HepG2 (cell line): Measurements from ENCODE around the gene SHANK3. TPM values are rescaled to one million over a fixed set of nuclear protein-coding genes. Genes with fewer than 3 reads are reported as not detected.
"Not testable (repeated sequence)": the region's sequence is repeated elsewhere in the genome, so short reads cannot be mapped to it uniquely, and the experiment has no call there.

Experiments used
- ATF7 ChIP-seq, 2 experiments: fragments of 450-650 bp in 1 of 2; sonication (generic) in 1 of 2; formaldehyde crosslinking in 1 of 2; IDR thresholded peaks; 2 replicates each; pipeline versions ENCODE4 v1.4.0 to v1.6.1; 2016 to 2020; ENCODE audit warnings: antibody characterized with exemption in 1 of 2, mild to moderate bottlenecking in 1 of 2, missing genetic modification reagents in 1 of 2
- HDAC1 ChIP-seq: sonication (generic); formaldehyde crosslinking; IDR thresholded peaks from 2 replicates; pipeline ENCODE4 v1.5.1; 2020; ENCODE audit warnings: mild to moderate bottlenecking, missing genetic modification reagents
- HMG20B ChIP-seq: conservative IDR thresholded peaks from 2 replicates; pipeline ENCODE4 v1.6.1; 2016; ENCODE audit warnings: missing genetic modification reagents, missing compliant biosample characterization
- POGZ ChIP-seq: sonication (generic); formaldehyde crosslinking; IDR thresholded peaks from 2 replicates; pipeline ENCODE4 v1.4.0; 2020; ENCODE audit warnings: mild to moderate bottlenecking, missing genetic modification reagents
- PPARG ChIP-seq: conservative IDR thresholded peaks from 2 replicates; pipeline ENCODE4 v1.6.1; 2016; ENCODE audit warnings: missing biosample characterization, missing genetic modification reagents
- RXRB ChIP-seq: IDR thresholded peaks from 2 replicates; pipeline ENCODE4 v1.6.1; 2016; ENCODE audit warnings: borderline replicate concordance, missing genetic modification reagents, missing compliant biosample characterization
- SAP130 ChIP-seq: IDR thresholded peaks from 2 replicates; pipeline ENCODE4 v1.6.1; 2016; ENCODE audit warnings: low read depth
- SKI ChIP-seq: fragments of 450-650 bp; IDR thresholded peaks from one replicate; pipeline ENCODE4 v1.6.1; 2018; ENCODE audit warnings: mild to moderate bottlenecking; ENCODE audit not compliant: partially characterized antibody
- SOX5 ChIP-seq: IDR thresholded peaks from 2 replicates; pipeline ENCODE4 v1.6.1; 2016; ENCODE audit warnings: borderline replicate concordance
- ZNF331 ChIP-seq: sonication (generic); formaldehyde crosslinking; IDR thresholded peaks from 2 replicates; pipeline ENCODE4 v1.4.0; 2020; ENCODE audit warnings: missing genetic modification reagents
- polyA plus RNA-seq, 8 experiments: library from polyadenylated mRNA; depleted of rRNA in 3 of 8; stranded (reverse) in 7 of 8; unstranded in 1 of 8; fragments of >200 nt; fragmentation: Illumina TruSeq in 4 of 8; extraction: Trizol in 4 of 8; gene quantifications; 2 replicates each; pipeline versions ENCODE4 v1.2.1 to v1.2.3, GENCODE V29; 2011 to 2016; ENCODE audit warnings: low read depth in 4 of 8, missing spikeins in 1 of 8, mixed read lengths in 1 of 8; ENCODE audit not compliant: insufficient read depth in 1 of 8
- total RNA-seq, 5 experiments: library from RNA; depleted of rRNA; stranded (reverse); fragments of >200 nt; fragmentation: Illumina TruSeq; extraction: Trizol; gene quantifications; 2 replicates each; pipeline ENCODE4 v1.2.3, GENCODE V29; 2016; ENCODE audit warnings: low read depth in 1 of 5
- TF ChIP-seq, protein P1 (sequence below): sonication (generic); formaldehyde crosslinking; IDR thresholded peaks from 2 replicates; pipeline ENCODE4 v1.5.1; 2020; ENCODE audit warnings: mild to moderate bottlenecking, missing genetic modification reagents, moderate library complexity
- TF ChIP-seq, protein P2 (sequence below): sonication (generic); formaldehyde crosslinking; IDR thresholded peaks from 2 replicates; pipeline ENCODE4 v1.4.0; 2020; ENCODE audit warnings: missing genetic modification reagents, borderline replicate concordance
- TF ChIP-seq, protein P3 (sequence below): sonication (generic); formaldehyde crosslinking; IDR thresholded peaks from 2 replicates; pipeline ENCODE4 v1.4.0; 2020; ENCODE audit warnings: missing genetic modification reagents
- TF ChIP-seq, protein P4 (sequence below): sonication (generic); formaldehyde crosslinking; IDR thresholded peaks from 2 replicates; pipeline ENCODE4 v1.4.0; 2020; ENCODE audit warnings: mild to moderate bottlenecking, missing genetic modification reagents, borderline replicate concordance
- TF ChIP-seq, protein P5 (sequence below): sonication (generic); formaldehyde crosslinking; IDR thresholded peaks from 2 replicates; pipeline ENCODE4 v1.5.0; 2020; ENCODE audit warnings: mild to moderate bottlenecking, missing genetic modification reagents

SHANK3 gene
- total and polyA plus RNA-seq, 2 of the 13 experiments (the other 11 are each of a cell fraction or from before 2014, with no cell fraction given) = 2.9 to 4.6 TPM

DNA sequence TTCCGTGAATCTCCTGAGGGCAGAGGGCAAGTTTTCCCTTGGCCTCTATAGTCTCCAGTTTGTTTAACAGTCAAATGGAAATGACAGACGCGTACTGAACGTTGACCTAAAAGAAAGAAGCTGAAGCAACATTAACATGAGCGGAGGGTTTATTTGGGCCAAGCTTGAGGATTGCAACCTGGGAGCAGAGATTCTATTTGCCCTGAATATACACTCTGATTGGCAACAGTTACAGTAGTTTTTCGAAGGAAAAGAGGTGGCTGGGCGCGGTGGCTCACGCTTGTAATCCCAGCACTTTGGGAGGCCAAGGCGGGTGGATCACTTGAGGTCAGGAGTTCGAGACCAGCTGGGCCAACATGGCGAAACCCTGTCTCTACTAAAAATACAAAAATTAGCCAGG is 32.3 kb upstream of the SHANK3 start (continued):
- TF ChIP-seq, protein P1, sequence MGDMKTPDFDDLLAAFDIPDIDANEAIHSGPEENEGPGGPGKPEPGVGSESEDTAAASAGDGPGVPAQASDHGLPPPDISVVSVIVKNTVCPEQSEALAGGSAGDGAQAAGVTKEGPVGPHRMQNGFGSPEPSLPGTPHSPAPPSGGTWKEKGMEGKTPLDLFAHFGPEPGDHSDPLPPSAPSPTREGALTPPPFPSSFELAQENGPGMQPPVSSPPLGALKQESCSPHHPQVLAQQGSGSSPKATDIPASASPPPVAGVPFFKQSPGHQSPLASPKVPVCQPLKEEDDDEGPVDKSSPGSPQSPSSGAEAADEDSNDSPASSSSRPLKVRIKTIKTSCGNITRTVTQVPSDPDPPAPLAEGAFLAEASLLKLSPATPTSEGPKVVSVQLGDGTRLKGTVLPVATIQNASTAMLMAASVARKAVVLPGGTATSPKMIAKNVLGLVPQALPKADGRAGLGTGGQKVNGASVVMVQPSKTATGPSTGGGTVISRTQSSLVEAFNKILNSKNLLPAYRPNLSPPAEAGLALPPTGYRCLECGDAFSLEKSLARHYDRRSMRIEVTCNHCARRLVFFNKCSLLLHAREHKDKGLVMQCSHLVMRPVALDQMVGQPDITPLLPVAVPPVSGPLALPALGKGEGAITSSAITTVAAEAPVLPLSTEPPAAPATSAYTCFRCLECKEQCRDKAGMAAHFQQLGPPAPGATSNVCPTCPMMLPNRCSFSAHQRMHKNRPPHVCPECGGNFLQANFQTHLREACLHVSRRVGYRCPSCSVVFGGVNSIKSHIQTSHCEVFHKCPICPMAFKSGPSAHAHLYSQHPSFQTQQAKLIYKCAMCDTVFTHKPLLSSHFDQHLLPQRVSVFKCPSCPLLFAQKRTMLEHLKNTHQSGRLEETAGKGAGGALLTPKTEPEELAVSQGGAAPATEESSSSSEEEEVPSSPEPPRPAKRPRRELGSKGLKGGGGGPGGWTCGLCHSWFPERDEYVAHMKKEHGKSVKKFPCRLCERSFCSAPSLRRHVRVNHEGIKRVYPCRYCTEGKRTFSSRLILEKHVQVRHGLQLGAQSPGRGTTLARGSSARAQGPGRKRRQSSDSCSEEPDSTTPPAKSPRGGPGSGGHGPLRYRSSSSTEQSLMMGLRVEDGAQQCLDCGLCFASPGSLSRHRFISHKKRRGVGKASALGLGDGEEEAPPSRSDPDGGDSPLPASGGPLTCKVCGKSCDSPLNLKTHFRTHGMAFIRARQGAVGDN = peak; percentile 21; the same call in 1 of the 2 replicates
- TF ChIP-seq POGZ (CRISPR knock-in tag) = peak; percentile 30; the same call in 1 of the 2 replicates
- TF ChIP-seq, protein P2, sequence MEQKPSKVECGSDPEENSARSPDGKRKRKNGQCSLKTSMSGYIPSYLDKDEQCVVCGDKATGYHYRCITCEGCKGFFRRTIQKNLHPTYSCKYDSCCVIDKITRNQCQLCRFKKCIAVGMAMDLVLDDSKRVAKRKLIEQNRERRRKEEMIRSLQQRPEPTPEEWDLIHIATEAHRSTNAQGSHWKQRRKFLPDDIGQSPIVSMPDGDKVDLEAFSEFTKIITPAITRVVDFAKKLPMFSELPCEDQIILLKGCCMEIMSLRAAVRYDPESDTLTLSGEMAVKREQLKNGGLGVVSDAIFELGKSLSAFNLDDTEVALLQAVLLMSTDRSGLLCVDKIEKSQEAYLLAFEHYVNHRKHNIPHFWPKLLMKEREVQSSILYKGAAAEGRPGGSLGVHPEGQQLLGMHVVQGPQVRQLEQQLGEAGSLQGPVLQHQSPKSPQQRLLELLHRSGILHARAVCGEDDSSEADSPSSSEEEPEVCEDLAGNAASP = peak; percentile 39; the same call in 1 of the 2 replicates
- peak; percentile 43; the same call in 1 of the 2 replicates for TF ChIP-seq HDAC1 (CRISPR knock-in tag)
- peak; percentile 65 for TF ChIP-seq PPARG (CRISPR knock-in tag)
- TF ChIP-seq ZNF331 (CRISPR knock-in tag) = 0 out of 2 replicates have a peak, but pooled peaks have one; percentile 11
- TF ChIP-seq ATF7 (IDR thresholded peaks at IDR 0.05) = not testable (repeated sequence)
- TF ChIP-seq ATF7 (CRISPR knock-in tag; IDR thresholded peaks at IDR 0.05) = peak; percentile 42; the same call in 1 of the 2 replicates
- TF ChIP-seq SKI = peak; percentile 49
- TF ChIP-seq RXRB (CRISPR knock-in tag) = peak; percentile 51; the same call in 1 of the 2 replicates
- TF ChIP-seq, protein P3, sequence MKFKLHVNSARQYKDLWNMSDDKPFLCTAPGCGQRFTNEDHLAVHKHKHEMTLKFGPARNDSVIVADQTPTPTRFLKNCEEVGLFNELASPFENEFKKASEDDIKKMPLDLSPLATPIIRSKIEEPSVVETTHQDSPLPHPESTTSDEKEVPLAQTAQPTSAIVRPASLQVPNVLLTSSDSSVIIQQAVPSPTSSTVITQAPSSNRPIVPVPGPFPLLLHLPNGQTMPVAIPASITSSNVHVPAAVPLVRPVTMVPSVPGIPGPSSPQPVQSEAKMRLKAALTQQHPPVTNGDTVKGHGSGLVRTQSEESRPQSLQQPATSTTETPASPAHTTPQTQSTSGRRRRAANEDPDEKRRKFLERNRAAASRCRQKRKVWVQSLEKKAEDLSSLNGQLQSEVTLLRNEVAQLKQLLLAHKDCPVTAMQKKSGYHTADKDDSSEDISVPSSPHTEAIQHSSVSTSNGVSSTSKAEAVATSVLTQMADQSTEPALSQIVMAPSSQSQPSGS (CRISPR knock-in tag) = peak; percentile 42; the same call in 1 of the 2 replicates
- TF ChIP-seq, protein P4, sequence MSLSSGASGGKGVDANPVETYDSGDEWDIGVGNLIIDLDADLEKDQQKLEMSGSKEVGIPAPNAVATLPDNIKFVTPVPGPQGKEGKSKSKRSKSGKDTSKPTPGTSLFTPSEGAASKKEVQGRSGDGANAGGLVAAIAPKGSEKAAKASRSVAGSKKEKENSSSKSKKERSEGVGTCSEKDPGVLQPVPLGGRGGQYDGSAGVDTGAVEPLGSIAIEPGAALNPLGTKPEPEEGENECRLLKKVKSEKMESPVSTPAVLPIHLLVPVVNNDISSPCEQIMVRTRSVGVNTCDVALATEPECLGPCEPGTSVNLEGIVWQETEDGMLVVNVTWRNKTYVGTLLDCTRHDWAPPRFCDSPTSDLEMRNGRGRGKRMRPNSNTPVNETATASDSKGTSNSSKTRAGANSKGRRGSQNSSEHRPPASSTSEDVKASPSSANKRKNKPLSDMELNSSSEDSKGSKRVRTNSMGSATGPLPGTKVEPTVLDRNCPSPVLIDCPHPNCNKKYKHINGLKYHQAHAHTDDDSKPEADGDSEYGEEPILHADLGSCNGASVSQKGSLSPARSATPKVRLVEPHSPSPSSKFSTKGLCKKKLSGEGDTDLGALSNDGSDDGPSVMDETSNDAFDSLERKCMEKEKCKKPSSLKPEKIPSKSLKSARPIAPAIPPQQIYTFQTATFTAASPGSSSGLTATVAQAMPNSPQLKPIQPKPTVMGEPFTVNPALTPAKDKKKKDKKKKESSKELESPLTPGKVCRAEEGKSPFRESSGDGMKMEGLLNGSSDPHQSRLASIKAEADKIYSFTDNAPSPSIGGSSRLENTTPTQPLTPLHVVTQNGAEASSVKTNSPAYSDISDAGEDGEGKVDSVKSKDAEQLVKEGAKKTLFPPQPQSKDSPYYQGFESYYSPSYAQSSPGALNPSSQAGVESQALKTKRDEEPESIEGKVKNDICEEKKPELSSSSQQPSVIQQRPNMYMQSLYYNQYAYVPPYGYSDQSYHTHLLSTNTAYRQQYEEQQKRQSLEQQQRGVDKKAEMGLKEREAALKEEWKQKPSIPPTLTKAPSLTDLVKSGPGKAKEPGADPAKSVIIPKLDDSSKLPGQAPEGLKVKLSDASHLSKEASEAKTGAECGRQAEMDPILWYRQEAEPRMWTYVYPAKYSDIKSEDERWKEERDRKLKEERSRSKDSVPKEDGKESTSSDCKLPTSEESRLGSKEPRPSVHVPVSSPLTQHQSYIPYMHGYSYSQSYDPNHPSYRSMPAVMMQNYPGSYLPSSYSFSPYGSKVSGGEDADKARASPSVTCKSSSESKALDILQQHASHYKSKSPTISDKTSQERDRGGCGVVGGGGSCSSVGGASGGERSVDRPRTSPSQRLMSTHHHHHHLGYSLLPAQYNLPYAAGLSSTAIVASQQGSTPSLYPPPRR = peak; percentile 53; the same call in 1 of the 2 replicates
- peak; percentile 13; the same call in 1 of the 2 replicates for TF ChIP-seq SAP130
- TF ChIP-seq HMG20B (CRISPR knock-in tag) = peak; percentile 38; the same call in 1 of the 2 replicates
- TF ChIP-seq, protein P5, sequence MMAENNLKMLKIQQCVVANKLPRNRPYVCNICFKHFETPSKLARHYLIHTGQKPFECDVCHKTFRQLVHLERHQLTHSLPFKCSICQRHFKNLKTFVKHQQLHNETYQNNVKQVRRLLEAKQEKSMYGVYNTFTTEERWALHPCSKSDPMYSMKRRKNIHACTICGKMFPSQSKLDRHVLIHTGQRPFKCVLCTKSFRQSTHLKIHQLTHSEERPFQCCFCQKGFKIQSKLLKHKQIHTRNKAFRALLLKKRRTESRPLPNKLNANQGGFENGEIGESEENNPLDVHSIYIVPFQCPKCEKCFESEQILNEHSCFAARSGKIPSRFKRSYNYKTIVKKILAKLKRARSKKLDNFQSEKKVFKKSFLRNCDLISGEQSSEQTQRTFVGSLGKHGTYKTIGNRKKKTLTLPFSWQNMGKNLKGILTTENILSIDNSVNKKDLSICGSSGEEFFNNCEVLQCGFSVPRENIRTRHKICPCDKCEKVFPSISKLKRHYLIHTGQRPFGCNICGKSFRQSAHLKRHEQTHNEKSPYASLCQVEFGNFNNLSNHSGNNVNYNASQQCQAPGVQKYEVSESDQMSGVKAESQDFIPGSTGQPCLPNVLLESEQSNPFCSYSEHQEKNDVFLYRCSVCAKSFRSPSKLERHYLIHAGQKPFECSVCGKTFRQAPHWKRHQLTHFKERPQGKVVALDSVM (CRISPR knock-in tag) = 0 out of 2 replicates have a peak, but pooled peaks have one; percentile 22
- peak; percentile 22; the same call in 1 of the 2 replicates for TF ChIP-seq SOX5 (CRISPR knock-in tag)
